Neural crest cell (in vitro differentiated cells): ENCODE results near the gene TNFRSF17. TPM values are rescaled to one million over a fixed set of nuclear protein-coding genes. Genes with fewer than 3 reads are reported as not detected.

ENCODE experiments used
- DNase-seq: peaks from one replicate; pipeline ENCODE4 v3.0.0; 2021; ENCODE audit warnings: low read depth, mixed read lengths, low spot score
- H3K27ac Mint-ChIP-seq: one replicate; pipeline ENCODE4 v1.8.0; 2021; ENCODE audit warnings: mild to moderate bottlenecking, mixed read lengths; ENCODE audit not compliant: unreplicated experiment
- H3K27me3 Mint-ChIP-seq: 2 replicates; pipeline ENCODE4 v1.8.0; 2021; ENCODE audit warnings: low read depth, mild to moderate bottlenecking, mixed read lengths
- H3K36me3 Mint-ChIP-seq: 2 replicates; pipeline ENCODE4 v1.8.0; 2021; ENCODE audit warnings: low read depth, mild to moderate bottlenecking, mixed read lengths
- H3K4me1 Mint-ChIP-seq: 2 replicates; pipeline ENCODE4 v1.8.0; 2021; ENCODE audit warnings: mixed read lengths
- H3K4me3 Mint-ChIP-seq: one replicate; pipeline ENCODE4 v1.8.0; 2021; ENCODE audit warnings: mild to moderate bottlenecking, mixed read lengths
- H3K9me3 Mint-ChIP-seq: 2 replicates; pipeline ENCODE4 v1.8.0; 2021; ENCODE audit warnings: mixed read lengths
- CTCF ChIP-seq: fragments of 200-600 bp; sonication (generic); conservative IDR thresholded peaks from 2 replicates; pipeline ENCODE4 v1.5.0; 2021; ENCODE audit warnings: antibody characterized with exemption, mild to moderate bottlenecking
- total RNA-seq: library from RNA; stranded (reverse); gene quantifications from 2 replicates; pipeline ENCODE4 v1.2.1, GENCODE V29; 2021

TNFRSF17 gene
- total RNA-seq, 1 donor from 2014 or later, result not detected

- H3K27ac Mint-ChIP-seq, result peak overlapping the region; percentile 22
- H3K4me1 Mint-ChIP-seq, result peaks cover 13% of the 10 kb centered on the region
- no peaks in the 10 kb centered on the region for H3K9me3 Mint-ChIP-seq
- no peaks in the 10 kb centered on the region for H3K36me3 Mint-ChIP-seq
- DNase-seq, result no peak
- no peak for TF ChIP-seq CTCF
- H3K27me3 Mint-ChIP-seq, result no peaks in the 10 kb centered on the region
- no peak overlapping the region for H3K4me3 Mint-ChIP-seq
These were observed 29.4 kb downstream of the TNFRSF17 start for GRCh38 chr16:11994143-11995119.

- Mint-ChIP-seq H3K27ac (no peak overlapping the region), H3K4me1 (peaks cover 13% of the 10 kb centered on the region), H3K4me3 (no peak overlapping the region), H3K36me3 (no peaks in the 10 kb centered on the region), H3K27me3 (no peaks in the 10 kb centered on the region), H3K9me3 (no peaks in the 10 kb centered on the region)
- no peak for TF ChIP-seq CTCF
- no peak for DNase-seq
These were observed 31.7 kb downstream of the TNFRSF17 start for GRCh38 chr16:11996433-11997330.

GRCh38 chr16:12000032-12000431, 35.0 kb downstream of the TNFRSF17 start:
- Mint-ChIP-seq H3K4me1 (peaks cover 4% of the 10 kb centered on the region), H3K9me3 (no peaks in the 10 kb centered on the region), H3K27ac (no peak overlapping the region), H3K4me3 (no peak overlapping the region), H3K27me3 (no peaks in the 10 kb centered on the region), H3K36me3 (no peaks in the 10 kb centered on the region)
- TF ChIP-seq CTCF, result no peak
- no peak for DNase-seq

- DNase-seq, result no peak
- no peaks in the 10 kb centered on the region for H3K27me3 Mint-ChIP-seq
- no peaks in the 10 kb centered on the region for H3K9me3 Mint-ChIP-seq
- no peak overlapping the region for H3K4me3 Mint-ChIP-seq
- no peaks in the 10 kb centered on the region for H3K36me3 Mint-ChIP-seq
- H3K27ac Mint-ChIP-seq, result no peak overlapping the region
- TF ChIP-seq CTCF, result no peak
- H3K4me1 Mint-ChIP-seq, result no peaks in the 10 kb centered on the region
These were observed 37.5 kb downstream of the TNFRSF17 start for GRCh38 chr16:12002447-12003006.

DNA sequence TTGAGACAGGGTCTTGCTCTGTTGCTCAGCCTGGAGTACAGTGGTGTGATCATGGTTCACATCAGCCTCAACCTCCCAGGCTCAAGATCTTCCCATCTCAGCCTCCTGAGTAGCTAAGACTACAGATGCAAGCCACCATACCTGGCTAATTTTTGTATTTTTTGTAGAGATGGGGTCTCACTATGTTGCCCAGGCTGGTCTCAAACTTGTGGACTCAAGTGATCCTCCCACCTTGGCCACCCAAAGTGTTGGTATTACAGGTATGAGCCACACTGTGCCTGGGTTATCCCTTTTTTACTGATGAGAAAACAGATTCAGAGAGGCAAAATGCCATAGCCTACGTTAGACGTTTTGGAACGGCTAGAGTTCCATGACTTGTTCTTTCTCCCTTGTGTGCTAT, 41.6 kb downstream of the TNFRSF17 start:
- no peak overlapping the region for H3K27ac Mint-ChIP-seq
- no peak overlapping the region for H3K4me3 Mint-ChIP-seq
- H3K4me1 Mint-ChIP-seq, result no peaks in the 10 kb centered on the region
- H3K27me3 Mint-ChIP-seq, result no peaks in the 10 kb centered on the region
- H3K36me3 Mint-ChIP-seq, result no peaks in the 10 kb centered on the region
- no peak for DNase-seq
- H3K9me3 Mint-ChIP-seq, result no peaks in the 10 kb centered on the region
- no peak for TF ChIP-seq CTCF
